Activated CD4-positive, alpha-beta memory T cell treated with anti-CD3 and anti-CD28 coated beads for 36 hours (primary cell): ENCODE results near the gene STX10. TPM values are rescaled to one million over a fixed set of nuclear protein-coding genes. Genes with fewer than 3 reads are reported as not detected.

Experiments
- CTCF ChIA-PET: fragments of 350-600 bp; sonication (Branson Sonifier 250); formaldehyde crosslinking; loops from one replicate; lab custom pipeline; 2021; ENCODE audit warnings: antibody characterized with exemption, inconsistent platforms; lab: Charles Lee
- POLR2A ChIA-PET: fragments of 350-600 bp; sonication (Branson Sonifier 250); formaldehyde crosslinking; loops from one replicate; lab custom pipeline; 2021; ENCODE audit warnings: antibody characterized with exemption; lab: Charles Lee
- DNase-seq: peaks from one replicate; pipeline ENCODE4 v3.0.0-alpha.2; 2020
- H3K27ac Mint-ChIP-seq: one replicate; pipeline ENCODE4 v1.8.0; 2021; ENCODE audit warnings: mixed read lengths
- H3K27me3 Mint-ChIP-seq: one replicate; pipeline ENCODE4 v1.8.0; 2021; ENCODE audit warnings: mixed read lengths
- H3K36me3 Mint-ChIP-seq: one replicate; pipeline ENCODE4 v1.8.0; 2021; ENCODE audit warnings: mixed read lengths
- H3K4me1 Mint-ChIP-seq: one replicate; pipeline ENCODE4 v1.8.0; 2021; ENCODE audit warnings: low read depth, mixed read lengths
- H3K4me3 Mint-ChIP-seq: one replicate; pipeline ENCODE4 v1.8.0; 2021; ENCODE audit warnings: mild to moderate bottlenecking, mixed read lengths
- H3K9me3 Mint-ChIP-seq: one replicate; pipeline ENCODE4 v1.8.0; 2021; ENCODE audit warnings: mixed read lengths
- intact Hi-C: fragments of 100-400 bp; cut with micrococcal nuclease; formaldehyde crosslinking; loops from one replicate; pipeline ENCODE4 v1.15.1; 2023
- total RNA-seq, 2 experiments: library from RNA; stranded (reverse); gene quantifications; one replicate each; pipeline ENCODE4 v1.2.3, GENCODE V29; 2021

The STX10 gene
- total RNA-seq, 2 experiments from 2014 or later = 65.5 to 66.3 TPM

DNA sequence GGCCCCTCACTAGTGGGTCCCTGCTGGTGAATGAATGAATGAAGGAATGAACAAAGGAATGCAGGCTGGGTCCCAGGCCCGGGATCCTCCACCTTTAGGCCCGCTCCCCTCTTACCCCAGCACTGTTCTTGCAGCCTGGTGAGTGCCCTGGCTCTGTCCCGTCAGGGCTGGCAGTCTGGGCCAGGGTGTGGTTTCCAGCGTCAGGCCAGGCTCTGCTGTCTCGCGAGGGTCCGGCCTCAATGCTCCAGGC is 47.8 kb downstream of the STX10 start:
- Mint-ChIP-seq H3K36me3 (peaks cover 6% of the 10 kb centered on the region), H3K4me1 (peaks cover 43% of the 10 kb centered on the region), H3K4me3 (peak overlapping the region; percentile 69), H3K27ac (peak overlapping the region; percentile 42), H3K27me3 (peaks cover 7% of the 10 kb centered on the region), H3K9me3 (peaks cover 5% of the 10 kb centered on the region)
- ChIA-PET POLR2A (no interaction called here), CTCF (no interaction called here)
- no peak for DNase-seq
- intact Hi-C loops = no loop called here

DNA sequence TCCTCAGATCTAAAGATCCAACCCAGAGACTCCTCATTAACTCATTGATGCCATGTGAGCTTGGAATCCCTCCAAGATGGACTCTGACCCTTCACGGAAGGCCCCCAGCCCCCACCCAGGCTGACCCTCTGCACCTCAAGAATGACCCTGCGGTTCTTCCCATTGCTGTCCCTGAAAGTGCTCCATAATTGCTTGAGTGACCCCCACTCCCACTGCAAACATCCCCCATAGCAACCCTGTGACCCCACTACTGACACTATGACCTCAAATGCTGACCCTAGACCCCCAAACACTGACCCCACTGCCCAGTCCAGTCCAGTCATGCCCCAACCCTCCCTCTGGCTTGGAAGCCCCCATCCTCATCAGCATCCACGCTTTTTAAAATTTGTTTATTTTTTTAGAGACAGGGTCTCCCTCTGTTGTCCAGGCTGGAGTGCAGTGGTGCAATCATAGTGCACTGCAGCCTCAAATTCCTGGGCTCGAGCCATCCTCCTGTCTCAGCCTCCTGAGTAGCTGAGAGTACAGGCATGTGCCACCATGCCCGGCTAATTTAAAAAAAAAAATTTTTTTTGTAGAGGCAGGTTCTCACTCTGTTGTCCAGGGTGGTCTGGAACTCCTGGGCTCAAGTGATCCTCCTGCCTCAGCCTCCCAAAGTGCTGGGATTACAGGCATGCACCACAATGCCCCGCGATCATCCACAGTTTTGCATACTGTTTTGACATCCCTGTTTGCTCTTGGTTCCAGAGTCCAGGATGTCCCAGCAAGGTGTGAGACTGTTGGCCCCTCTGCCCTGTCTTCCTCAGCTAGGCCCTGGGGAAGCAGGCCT is 48.4 kb downstream of the STX10 start:
- intact Hi-C loops = no loop called here
- H3K4me1 Mint-ChIP-seq = peaks cover 46% of the 10 kb centered on the region
- H3K9me3 Mint-ChIP-seq = peaks cover 5% of the 10 kb centered on the region
- DNase-seq = no peak
- H3K27ac Mint-ChIP-seq = peak overlapping the region; percentile 42
- peak overlapping the region; percentile 69 for H3K4me3 Mint-ChIP-seq
- ChIA-PET CTCF (interaction anchor here (1.0 to 1.3 kb wide), 3 partner anchors 31 to 124 kb away, joined by 3 to 5 read pairs (median 5); no protein-coding TSS in a partner anchor), POLR2A (interaction anchor here (2.4 kb wide), 1 partner anchor 50 kb away, joined by 8 read pairs; no protein-coding TSS in a partner anchor)
- H3K36me3 Mint-ChIP-seq = peaks cover 6% of the 10 kb centered on the region
- peaks cover 10% of the 10 kb centered on the region for H3K27me3 Mint-ChIP-seq

DNA sequence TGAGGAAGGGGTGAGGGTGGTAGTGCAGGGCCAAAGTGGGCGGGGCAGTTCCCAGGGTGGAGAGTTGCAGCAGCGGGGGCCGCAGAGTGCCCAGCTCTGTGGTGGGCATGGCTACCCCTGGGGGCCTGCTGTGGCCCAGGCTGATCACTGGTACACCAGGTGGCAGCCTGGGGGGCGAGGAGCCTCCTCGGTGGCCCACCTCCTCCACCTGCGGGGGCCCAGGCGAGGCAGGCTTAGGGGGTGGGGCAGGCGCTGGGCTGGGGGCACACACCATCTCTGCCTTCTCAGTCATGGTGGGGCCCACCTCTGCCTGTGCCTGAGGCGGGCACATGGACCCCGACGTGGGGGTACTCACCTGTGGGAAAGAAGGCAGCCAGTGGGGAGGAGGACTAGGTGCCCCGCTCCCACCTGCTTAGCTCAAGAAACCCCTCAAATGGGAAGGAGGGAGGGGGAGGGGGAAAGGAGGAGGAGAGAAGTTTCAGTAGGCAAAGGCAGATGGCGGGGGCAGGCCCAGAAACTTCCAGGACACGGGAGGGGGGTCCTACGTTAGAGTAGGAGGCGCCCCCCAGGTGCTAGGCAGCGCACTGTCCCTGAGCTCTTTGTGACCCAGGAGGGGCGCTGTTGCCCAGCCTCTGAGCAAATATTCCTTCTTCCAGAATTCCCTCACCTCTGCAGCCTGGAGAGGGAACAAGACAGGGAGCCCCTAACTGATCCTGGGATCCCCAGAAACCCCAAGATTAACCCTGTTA is 49.2 kb downstream of the STX10 start:
- H3K9me3 Mint-ChIP-seq = peaks cover 5% of the 10 kb centered on the region
- H3K4me1 Mint-ChIP-seq = peaks cover 49% of the 10 kb centered on the region
- peak overlapping the region; percentile 34 for H3K4me3 Mint-ChIP-seq
- H3K36me3 Mint-ChIP-seq = peaks cover 6% of the 10 kb centered on the region
- H3K27me3 Mint-ChIP-seq = peaks cover 14% of the 10 kb centered on the region
- no peak for DNase-seq
- intact Hi-C loops = loop anchor here (1.0 kb wide), 2 partner anchors 15 to 51 kb away; partner anchors contain the start of gene TRMT1
- ChIA-PET POLR2A (interaction anchor here (2.4 kb wide), 1 partner anchor 51 kb away, joined by 8 read pairs; no protein-coding TSS in a partner anchor), CTCF (interaction anchor here (1.0 to 1.3 kb wide), 3 partner anchors 31 to 123 kb away, joined by 3 to 5 read pairs (median 5); no protein-coding TSS in a partner anchor)
- H3K27ac Mint-ChIP-seq = peak overlapping the region; percentile 4

DNA sequence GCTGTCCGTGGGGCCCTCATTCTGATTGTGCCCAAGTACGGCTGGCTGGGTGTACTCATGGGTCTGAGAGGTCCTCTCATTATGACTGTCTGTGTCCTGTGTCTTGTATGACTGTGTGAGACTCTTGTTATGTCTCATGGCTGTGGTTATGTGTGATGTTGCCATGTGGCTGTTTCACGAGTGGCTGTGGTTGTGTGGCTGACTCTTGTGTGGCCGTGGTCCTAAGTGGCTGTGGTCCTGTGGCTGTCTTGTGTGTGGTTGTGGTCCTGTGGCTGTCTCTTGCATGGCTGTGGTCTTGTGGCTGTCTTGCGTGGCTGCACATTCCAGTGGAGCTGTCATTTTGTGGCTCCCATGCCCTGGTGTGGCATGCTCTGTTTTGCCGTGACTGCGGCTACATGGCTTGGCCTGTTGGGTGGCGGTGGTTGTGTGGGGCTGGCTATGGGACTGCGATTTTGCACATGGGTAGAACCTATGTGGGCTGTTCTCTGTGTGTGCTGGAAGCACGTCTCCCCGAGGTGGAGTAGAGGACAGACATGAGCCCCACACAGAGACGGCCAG is 50.1 kb downstream of the STX10 start:
- Mint-ChIP-seq H3K27ac (peak overlapping the region; percentile 90), H3K4me3 (peak overlapping the region; percentile 62), H3K27me3 (peaks cover 17% of the 10 kb centered on the region), H3K36me3 (peaks cover 6% of the 10 kb centered on the region), H3K9me3 (peaks cover 5% of the 10 kb centered on the region), H3K4me1 (peaks cover 54% of the 10 kb centered on the region)
- ChIA-PET CTCF (interaction anchor here (1.4 to 1.5 kb wide), 3 partner anchors 50 to 135 kb away, joined by 4 to 12 read pairs (median 5); partner anchors contain the start of genes IER2 and STX10), POLR2A (interaction anchor here (1.0 to 2.4 kb wide), 7 partner anchors 15 to 87 kb away, joined by 3 to 9 read pairs (median 4); partner anchors contain the start of gene TRMT1)
- intact Hi-C loops = loop anchor here (1.0 kb wide), 2 partner anchors 16 to 52 kb away; partner anchors contain the start of gene TRMT1
- DNase-seq = peak; percentile 86

DNA sequence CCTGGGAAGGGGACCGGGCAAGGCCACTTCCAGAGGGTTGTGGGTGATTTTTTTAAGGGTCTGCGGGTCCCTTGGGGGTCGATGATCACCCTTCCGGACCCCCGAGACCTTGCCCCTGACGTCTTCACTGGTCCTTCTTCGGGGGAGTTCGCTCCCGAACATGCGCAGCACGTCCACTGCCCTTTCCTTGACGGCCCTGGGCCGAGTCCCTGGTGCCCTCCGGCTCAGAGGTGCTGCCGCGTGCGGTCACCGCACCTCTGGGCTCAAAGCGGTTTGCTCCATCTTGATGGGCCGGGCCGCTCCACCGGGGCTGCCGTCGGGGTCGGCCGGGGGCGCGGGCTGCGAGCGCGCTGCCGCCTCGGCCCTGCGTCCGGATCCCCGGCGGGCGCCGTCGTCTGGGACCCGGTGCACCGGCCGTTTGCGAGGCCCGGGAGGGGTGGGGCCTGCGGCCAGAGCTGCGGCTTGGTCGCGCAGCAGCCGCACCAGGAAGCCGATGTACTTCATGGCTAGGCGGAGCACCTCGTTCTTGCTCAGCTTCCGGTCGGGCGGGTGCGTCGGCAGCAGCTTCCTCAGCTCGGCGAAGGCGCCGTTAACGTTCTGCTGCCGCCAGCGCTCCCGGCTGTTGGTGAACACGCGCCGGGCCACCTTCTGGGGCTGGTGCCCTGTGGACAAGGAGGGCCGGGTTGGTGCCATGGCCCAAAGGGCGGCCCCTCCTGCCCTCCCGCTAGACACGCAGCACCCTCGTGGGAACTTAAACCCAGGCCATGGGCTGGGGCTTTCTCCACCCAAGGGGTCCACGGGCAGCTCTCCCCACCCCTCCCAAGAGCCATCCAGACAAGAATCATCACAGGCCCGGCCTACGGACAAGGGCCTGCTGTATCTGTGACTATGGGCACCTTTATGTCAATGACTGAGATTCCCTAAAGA is 50.8 kb downstream of the STX10 start:
- DNase-seq = peak; percentile 88
- POLR2A ChIA-PET = interaction anchor here (0.8 to 2.4 kb wide), 8 partner anchors 16 to 86 kb away, joined by 3 to 9 read pairs (median 4); partner anchors contain the start of gene TRMT1
- Mint-ChIP-seq H3K4me1 (peaks cover 58% of the 10 kb centered on the region), H3K27ac (peak overlapping the region; percentile 90), H3K9me3 (peaks cover 5% of the 10 kb centered on the region), H3K36me3 (peaks cover 4% of the 10 kb centered on the region), H3K4me3 (peak overlapping the region; percentile 64), H3K27me3 (peaks cover 22% of the 10 kb centered on the region)
- intact Hi-C loops = loop anchor here (2.0 kb wide), 1 partner anchor 87 kb away; no protein-coding TSS in a partner anchor
- CTCF ChIA-PET = interaction anchor here (1.4 to 1.5 kb wide), 3 partner anchors 51 to 134 kb away, joined by 4 to 12 read pairs (median 5); partner anchors contain the start of genes IER2 and STX10

DNA sequence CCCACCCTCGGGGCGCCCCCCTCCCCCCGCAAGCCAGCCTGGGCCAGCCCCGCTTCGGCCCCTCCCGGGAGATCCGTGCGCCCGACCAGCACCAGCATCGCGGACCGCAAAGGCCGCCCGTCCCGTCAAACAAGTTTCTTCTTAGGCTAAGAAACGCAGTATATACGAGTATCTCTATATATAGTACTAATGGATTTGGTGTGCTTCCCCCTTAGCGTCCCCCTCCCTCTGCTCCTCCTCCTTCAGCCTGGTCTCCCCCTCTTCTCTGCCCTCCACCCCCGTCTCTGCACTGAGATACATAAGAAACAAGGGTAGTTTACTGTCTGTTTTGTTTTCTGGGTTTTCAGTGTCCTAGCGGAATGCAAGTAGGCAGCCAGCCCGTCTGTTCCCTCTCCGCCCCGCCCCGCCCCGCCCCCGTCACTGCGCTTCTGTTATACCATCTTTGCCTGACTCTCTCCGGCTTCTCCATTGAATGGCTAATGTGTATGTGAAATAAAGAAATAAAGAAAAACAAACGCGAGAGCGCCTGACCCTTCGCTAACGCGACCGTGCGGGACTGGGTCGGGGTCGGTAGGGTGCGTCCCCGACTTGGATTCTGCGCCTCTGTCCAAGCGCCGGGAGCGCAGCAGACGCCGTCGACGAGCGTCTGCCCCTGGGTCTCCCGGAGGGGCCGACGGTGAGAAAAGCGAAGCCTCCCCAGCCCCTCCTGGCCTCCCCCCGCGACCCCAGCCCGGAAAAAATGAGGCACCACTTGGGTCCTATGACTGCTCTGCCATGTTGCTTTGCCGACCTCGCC is 51.7 kb downstream of the STX10 start:
- H3K4me3 Mint-ChIP-seq = peak overlapping the region; percentile 64
- POLR2A ChIA-PET = interaction anchor here (0.8 kb wide), 1 partner anchor 52 kb away, joined by 3 read pairs; no protein-coding TSS in a partner anchor
- peaks cover 5% of the 10 kb centered on the region for H3K9me3 Mint-ChIP-seq
- intact Hi-C loops = loop anchor here (2.0 kb wide), 1 partner anchor 86 kb away; no protein-coding TSS in a partner anchor
- peak; percentile 41 for DNase-seq
- CTCF ChIA-PET = interaction anchor here (1.5 kb wide), 1 partner anchor 133 kb away, joined by 12 read pairs; no protein-coding TSS in a partner anchor
- H3K36me3 Mint-ChIP-seq = peaks cover 4% of the 10 kb centered on the region
- H3K27ac Mint-ChIP-seq = no peak overlapping the region
- H3K27me3 Mint-ChIP-seq = peaks cover 22% of the 10 kb centered on the region
- H3K4me1 Mint-ChIP-seq = peaks cover 56% of the 10 kb centered on the region

DNA sequence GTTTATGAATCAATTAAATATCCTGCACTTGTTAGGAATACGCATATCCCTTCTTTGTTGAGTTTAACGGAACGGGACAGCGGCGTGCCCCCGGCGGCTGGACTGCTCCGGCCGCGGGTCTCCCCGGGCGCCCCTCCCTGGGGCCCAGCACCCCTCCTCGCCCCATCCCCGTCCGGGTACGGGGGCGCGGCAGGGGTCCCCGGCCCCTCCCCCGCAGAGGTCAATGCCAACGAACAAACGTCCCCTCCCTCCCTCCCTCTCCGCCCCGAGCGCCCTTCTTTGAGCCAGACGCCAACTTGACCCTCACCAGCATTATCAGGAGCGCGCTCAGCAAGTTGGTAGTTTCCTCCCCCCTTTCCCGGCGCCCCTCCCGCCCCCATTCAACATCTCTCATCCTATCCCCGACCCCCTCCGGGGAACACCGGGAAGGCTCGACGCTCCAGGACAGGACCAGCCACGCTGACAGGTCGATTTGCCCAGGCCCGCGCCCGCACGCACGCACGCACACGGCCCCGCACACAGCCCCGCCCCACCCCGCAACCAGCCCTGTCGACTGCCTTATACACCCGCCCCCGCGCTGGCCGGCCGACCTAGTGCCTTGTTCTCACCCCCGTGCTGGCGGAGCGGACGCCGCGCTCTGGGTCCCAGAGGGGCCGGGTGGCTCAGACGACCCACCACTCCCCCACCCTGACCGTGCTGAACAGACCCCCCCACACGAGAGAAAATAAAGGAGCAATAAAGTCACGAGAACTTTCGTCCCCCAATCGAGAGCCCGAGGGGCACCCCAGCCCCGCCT is 52.5 kb downstream of the STX10 start:
- intact Hi-C loops = loop anchor here (2.0 kb wide), 1 partner anchor 85 kb away; no protein-coding TSS in a partner anchor
- CTCF ChIA-PET = interaction anchor here (8.1 kb wide), 1 partner anchor 119 kb away, joined by 182 read pairs; no protein-coding TSS in a partner anchor
- POLR2A ChIA-PET = no interaction called here
- Mint-ChIP-seq H3K9me3 (peaks cover 5% of the 10 kb centered on the region), H3K4me1 (peaks cover 52% of the 10 kb centered on the region), H3K27me3 (peaks cover 22% of the 10 kb centered on the region), H3K4me3 (peak overlapping the region; percentile 35), H3K27ac (no peak overlapping the region), H3K36me3 (peaks cover 4% of the 10 kb centered on the region)
- DNase-seq = peak; percentile 32

DNA sequence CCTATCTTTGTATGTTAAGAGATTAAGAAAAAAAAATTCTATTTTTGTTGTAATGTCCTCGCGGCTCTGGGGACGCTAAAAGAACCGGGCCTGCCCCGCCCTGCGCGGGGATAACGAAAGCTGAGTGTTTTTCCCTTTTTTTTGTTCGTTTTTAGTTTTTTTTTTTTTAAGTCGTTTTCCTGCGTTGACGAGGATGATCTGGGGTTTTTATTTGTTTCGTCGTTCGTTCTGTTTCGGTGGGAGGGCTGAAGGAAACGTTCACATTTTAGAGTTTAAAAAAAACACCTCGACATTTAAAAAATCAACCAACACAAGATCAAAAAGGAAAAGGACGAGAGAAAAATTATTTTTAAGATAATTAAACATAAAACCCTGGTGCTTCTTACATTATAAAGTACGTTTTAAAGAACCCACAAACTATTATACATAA is 53.1 kb downstream of the STX10 start:
- no peak for DNase-seq
- Mint-ChIP-seq H3K27ac (no peak overlapping the region), H3K4me3 (peak overlapping the region; percentile 25), H3K4me1 (peaks cover 48% of the 10 kb centered on the region), H3K9me3 (peaks cover 5% of the 10 kb centered on the region), H3K27me3 (peaks cover 22% of the 10 kb centered on the region), H3K36me3 (peaks cover 4% of the 10 kb centered on the region)
- intact Hi-C loops = no loop called here
- ChIA-PET POLR2A (no interaction called here), CTCF (interaction anchor here (1.4 to 8.1 kb wide), 2 partner anchors 8 to 119 kb away, joined by 10 to 182 read pairs; no protein-coding TSS in a partner anchor)
